NCI-H187 (cell line): Measurements from ENCODE around the gene LINC00237.

ENCODE experiments used
- DNase-seq, 2 experiments: peaks; one replicate each; lab custom pipeline; 2025; lab: John Stamatoyannopoulos, UW

Gene LINC00237

DNA sequence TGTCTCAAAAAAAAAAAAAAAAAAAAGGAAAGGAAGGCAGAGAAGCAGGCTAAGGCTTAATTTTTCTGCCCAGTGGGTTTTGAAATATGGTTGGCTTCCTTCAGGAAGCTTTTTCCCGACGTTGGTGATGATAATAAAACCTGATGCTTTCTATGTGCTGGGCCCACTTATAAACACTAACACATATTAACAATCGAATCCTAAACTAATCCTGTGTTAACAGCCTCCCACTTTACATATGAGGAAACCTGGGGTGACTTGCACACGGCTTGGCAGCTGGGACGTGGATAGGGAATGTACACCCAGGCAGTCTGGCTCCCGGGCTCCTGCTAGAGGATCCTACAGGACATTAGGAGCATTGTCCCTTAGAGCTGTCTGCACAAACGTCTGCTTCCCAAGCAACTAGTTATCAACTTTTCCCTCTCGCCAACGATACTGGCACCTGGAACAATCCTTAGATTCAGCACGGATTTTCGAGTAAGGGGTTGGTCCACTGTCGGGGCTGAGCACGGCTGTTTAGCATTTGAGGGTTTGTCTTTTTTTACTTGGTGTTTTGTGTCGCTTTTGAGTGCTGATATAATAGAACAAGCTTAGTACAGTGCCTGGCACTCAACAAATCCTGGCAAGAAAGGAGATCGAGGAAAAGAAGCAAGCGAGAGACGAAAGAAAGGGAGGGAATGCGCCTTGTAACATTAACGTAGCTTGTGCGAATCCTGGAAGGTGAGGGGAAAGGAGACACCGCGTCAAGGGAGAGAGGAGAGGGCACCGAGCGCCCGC is 19.1 kb upstream of the LINC00237 start:
- DNase-seq: peak in 1 of 2 experiments; percentile 30

DNA sequence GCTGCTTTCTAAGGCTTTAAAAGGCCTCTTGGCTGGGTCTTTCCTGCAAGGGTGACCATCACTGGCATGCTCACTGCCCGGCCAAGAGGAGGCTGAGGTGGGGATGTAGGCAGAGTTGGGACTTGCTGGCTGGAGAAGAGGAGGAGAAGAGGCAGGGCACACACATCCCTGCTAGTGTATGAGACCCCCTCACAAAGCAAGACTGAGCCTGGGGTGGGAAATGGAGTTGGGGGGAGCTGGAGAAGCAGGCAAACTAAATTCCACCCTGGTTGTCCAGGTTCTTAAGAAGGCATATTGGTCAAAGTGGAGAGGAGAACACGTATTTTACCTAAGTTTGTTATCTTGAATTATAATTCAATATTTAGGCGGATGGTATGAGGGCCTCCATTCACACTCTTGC is 18.0 kb upstream of the LINC00237 start:
- no peak for DNase-seq

DNA sequence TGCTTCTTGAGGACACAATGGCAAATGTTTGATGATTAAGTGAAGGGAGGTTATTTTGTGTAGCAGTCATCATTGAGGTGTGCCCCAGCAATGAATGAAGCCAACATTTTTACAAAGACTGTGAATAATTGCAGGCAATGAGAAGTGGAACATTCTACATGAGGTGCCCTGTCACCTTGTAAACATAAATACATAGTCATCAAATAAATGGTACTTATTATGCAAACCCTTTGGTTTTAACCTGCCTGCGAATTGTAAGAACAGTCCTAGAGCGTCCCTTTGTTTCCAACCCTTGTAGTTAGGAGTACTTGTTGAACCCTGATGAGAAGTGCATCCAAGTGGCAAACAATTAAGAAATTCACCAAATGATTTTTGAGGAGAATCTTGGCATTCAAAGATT is 12.6 kb upstream of the LINC00237 start:
- no peak for DNase-seq

DNA sequence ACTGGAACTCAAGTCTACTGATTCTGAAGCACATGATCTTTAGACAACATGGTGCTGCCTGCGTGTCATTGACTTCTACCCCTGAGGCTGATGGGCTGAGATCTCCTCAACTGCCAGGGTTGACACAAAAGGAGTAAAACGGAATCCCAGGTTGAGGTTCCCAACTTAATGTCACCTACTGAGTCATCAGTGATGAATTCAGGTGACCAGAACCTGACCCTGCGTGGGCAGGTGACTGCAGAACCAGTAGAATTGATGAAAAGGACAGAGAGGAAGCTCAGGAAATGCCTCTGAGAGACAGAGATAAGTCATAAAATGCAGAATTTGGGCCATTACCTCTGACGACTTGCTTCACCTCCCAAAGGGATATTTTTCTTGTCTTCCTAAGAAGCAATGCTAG is 12.0 kb upstream of the LINC00237 start:
- DNase-seq: no peak

DNA sequence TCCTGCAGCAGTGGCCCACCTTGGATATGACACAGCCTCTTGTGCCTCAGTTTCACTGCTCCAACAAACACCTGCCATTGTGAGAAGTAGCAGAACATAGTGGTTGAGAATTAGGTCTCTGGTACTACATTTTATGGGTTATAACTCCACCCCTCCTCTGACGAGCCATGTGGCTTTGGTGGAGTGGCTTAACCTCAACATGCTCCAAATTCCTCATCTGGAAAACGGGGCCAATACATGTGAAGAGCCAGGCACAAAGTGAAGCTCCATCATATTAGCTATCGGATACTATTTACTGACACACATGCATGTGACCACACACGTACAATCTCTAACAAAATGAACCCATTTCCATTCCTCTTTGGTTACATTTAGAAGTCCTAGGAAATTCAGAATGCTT is 11.4 kb upstream of the LINC00237 start:
- DNase-seq: no peak

DNA sequence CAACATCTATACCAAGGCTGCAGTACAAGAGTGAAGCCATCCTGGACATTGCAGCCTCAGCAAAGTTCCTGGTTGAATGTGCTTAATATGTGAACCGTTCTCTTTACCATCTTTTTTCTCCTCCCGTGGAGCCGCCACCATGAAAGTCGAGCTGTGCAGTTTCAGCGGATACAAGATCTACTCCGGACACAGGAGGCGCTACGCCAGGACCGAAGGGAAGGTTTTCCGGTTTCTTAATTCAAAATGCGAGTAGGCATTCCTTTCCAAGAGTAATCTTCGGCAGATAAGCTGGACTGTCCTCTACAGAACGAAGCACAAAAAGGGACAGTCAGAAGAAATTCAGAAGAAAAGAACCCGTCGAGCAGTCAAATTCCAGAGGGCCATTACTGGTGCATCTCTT is 8.4 kb upstream of the LINC00237 start:
- DNase-seq: no peak

DNA sequence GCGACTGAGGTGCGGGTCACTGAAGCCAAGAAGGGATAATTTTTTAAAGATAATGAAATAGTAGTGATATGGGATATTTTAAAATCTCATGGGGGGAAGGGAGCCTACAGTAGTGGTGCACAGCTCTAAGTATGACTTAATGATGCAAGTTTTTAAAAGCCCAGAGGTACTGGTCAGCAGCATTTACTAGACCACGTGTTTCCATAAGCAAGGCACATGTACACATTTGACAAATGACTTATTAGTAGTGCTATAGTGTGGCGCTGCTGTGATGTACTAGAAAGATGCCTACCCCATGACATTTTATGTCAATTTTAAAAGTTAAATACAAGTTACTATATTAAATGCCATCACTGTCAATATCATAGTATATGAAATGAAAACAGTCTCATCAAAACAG is 7.5 kb upstream of the LINC00237 start:
- DNase-seq: no peak

DNA sequence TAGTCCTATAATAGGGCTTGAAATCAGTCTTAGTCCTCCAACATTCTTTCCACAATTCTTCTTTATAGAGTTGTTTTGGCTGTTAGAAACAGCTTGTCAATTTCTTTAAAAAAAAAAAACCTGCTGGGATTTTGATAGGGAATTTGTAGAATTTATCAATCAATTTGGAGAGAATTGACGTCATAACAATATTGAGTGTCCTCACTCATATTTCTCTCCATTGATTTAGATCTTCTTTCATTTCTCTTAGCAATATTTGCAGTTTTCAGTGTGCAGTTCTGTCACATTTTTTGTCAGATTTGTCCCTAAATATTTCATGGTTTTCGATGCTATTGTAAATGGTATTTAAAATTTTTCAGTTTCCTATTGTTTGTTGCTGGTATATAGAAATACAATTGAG is 5.3 kb upstream of the LINC00237 start:
- DNase-seq: no peak

DNA sequence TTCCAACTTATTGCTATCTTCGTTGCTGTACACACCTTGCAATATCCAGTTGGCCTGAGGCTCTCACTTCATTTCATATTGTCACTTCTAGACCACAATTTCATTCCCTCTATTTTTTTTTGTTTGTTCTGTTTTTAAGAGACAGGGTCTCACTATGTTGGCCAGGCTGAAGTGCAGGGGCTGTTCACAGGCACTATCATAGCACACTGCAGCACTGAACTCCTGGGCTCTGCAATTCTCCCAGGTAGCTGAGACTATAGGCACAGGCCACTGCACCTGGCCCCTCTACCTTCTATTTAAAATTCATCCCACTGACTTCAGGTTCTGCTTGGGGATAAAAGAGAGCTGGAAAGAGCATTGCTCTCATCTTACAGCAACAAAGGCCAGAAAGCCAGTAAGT is 4.7 kb upstream of the LINC00237 start:
- no peak for DNase-seq

DNA sequence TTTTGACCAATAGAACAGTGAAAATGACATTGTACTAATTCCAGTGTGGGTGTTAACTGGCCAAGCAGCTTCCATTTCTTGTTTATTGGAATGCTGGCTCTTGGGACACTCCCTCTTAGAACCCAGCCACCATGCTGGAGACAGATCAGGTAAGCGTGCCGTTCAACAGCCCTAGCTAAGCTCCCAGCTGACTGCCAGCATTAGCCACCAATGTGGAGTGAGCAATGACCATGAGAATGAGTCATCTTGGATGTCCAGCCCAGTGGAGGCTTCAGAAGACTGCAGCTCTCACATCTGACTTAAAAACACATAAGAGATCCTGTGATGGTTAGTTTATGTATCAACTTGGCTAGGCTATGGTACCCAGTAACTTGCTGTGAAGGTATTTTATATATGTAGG is 3.0 kb upstream of the LINC00237 start:
- no peak for DNase-seq

DNA sequence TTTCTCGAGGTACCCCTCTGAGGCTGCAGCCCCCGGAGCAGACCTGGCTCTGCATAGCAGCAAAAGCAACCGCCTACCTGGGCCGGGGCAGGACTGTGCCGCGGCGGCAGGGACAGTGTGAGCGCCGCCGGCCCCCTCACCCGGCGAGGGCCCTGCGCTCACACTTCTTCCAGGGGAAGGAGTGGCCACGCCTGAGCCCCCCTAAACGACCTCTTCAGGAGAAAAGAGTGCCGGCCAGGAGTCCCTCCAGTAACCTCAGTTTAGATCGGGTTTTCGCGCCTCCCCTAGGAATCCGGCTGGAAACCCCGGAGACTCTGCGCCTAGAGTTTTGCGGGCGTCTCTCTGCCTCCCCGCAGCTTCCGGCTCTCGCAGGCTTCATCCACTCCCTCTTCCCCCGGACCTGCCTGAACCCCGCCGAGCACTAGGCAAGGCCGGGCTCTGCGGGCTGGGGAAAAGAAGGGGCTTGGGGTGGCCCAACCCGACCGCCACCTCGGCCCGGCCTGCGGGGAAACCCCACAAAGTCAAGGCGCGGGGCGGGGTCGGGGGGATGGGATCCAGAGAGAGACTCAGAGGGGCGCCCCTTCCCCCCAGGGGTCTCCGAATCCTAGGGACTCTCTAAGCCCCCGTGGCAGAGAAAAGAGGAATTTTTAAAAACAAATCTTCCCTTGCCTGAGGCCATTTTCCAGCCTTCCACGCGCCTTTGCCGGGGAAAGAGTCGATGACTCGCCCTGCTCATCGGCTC is 558 bp downstream of the LINC00237 start:
- no peak for DNase-seq

DNA sequence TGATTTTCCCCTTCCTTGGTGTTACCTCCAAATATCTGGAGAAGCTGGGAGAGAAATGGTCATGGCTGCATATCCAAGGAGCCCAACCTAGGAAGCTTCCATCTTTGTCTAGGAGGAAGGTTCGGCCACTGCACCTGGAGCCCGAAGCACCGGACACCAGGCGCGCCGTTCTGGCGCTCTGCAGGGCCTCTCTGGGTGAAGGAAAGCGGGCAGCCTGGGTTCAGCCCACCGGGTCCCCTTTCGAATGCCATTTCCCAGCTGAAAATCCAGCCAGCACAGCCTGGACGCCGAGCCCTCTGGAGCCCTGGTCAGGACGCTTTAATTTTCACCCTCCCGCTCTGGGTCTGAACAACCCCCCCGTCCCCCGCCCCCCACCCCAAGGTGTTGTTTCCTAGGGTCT is 1.2 kb downstream of the LINC00237 start:
- DNase-seq: no peak

DNA sequence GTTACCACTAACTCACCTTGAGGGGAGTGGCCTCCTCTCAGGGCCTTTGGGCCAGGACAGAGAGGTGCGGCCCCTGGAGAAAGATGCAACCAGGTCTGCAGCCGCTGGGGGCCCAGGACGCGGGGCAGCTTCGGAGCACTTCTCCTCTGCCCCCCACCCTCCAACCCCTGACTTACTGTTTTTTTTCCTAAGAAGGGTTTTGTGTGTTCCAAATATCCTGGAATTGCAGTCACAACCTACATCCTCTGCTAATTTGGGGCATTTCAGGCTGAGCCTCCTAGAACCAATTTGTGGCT is 1.7 kb downstream of the LINC00237 start:
- DNase-seq: no peak

DNA sequence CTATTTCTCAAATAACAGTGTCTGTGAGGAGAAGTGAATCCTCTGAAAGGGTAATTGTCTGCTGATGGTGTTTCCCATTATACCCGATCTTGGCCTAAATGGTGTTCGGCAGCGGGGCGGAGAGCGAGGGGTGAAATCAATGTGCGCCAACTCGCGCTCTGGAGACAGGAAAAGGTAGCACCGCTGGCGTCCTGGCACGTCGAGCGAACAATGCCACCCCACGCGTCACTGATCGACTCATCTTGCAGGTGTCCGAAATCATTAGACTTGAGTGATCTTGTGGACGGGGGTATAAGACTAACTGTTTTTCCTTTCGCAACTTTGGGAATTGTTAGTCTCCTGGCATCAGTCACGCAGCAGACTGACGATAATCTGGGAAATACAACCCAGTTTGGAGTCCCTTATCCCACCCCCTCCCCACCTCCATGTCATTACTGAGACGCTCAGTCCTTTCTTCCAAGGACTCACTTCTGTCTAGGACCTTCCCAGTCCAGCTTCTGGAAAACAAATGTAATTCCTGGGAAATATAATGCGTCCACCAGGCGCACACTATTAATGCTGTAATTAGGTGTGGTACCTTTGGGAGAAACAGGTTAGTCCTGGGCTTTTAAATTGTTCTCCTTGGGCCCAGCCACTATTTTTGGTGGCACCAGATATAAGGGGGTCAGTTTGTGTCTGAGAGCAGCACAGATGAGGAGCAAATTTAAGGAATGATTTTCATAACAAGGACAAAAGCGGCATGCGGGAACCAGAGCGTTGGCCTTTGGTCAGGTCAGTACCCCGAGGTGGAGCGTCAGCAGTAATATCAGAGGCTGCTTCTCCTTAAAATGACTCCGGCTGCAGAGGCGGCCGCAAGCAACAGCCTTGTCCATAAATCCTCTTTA is 2.3 kb downstream of the LINC00237 start:
- no peak for DNase-seq

DNA sequence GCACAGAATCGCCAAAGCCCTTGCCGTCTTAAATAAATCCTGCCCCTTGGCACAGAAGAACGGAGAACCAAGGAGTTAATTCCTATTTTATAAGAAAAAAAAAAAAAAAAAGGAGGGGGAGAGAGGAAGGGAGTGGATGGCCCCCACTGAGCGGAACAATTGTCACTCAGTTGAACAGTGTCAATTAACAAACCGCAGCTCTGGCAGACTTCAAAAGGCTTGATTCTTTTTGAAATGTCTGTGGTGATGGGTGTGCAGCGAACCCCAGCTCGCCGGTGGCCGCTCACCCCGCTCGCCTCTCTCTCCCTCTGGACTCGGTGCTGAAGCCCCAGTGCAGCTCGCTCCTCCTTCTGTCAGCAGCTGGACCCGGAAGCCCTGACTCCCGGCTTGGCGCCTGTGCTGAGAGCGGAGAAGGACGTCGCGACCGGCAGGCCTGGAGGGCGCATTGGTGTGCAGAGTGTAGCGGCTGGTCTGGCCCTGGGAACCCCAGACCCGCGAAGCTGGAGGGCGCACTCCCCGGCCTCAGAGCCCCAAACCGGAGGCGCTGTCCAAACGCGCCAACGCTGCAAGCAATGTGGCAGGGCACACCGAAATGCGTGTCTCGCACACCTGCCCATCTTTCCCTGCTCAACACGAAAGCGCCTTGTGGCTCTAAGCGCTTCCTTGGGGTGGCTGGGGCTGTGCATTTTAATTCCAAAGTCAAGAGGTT is 3.4 kb downstream of the LINC00237 start:
- no peak for DNase-seq

DNA sequence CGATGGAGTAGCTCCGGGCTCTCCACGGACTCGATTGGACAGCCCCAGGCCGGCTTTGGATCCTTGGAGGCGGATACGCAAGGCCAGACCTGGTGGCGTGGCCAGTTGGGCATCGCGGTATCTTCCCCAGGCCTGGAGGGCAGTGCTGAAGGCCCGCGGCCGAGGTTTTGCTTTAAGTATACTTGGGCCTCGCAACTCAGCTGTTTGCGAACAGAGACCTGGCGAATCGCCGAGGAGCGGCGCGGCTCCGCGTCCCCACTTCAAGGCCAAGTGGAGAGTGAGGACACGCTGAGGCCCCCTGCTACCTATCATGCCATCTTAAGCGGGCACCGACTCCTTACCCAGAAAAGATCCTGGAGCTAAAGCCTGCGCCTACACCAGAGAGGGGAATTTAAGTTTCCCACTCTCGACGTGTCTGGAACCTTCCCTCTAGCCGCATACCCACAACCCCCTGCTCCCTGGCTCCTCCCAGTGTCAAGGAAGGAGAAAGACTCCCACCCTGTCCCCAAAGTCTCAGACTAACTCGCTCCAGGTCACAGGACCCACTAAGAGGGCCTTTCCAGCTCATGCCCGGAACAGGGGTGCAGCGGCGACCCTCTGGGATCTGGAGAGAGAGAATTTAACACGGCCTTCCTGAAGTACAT is 4.1 kb downstream of the LINC00237 start:
- no peak for DNase-seq

DNA sequence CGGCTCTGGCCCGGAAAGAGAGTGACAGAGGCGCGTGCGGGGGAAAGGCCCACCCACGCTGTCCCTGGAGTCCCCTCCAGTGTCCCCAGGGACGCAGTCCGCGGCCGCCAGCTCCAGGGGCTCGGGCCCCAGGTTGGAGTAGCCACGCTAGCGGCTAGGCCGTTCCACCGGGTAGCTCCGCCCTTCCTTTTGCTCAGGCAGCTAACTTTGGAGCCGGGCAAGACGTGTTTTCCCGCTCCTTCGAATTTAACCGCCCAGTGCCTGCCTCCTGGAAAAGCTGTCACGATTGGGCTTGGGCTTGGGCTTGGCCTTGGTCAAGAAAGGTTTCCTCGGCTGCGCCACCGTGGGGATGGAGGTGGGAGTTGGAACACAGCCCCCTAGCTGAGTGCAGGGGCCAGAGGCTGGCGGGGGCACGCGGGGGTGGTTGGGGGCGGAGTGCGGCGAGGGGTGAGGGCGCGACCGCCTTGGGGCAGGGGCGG is 4.7 kb downstream of the LINC00237 start:
- no peak for DNase-seq

DNA sequence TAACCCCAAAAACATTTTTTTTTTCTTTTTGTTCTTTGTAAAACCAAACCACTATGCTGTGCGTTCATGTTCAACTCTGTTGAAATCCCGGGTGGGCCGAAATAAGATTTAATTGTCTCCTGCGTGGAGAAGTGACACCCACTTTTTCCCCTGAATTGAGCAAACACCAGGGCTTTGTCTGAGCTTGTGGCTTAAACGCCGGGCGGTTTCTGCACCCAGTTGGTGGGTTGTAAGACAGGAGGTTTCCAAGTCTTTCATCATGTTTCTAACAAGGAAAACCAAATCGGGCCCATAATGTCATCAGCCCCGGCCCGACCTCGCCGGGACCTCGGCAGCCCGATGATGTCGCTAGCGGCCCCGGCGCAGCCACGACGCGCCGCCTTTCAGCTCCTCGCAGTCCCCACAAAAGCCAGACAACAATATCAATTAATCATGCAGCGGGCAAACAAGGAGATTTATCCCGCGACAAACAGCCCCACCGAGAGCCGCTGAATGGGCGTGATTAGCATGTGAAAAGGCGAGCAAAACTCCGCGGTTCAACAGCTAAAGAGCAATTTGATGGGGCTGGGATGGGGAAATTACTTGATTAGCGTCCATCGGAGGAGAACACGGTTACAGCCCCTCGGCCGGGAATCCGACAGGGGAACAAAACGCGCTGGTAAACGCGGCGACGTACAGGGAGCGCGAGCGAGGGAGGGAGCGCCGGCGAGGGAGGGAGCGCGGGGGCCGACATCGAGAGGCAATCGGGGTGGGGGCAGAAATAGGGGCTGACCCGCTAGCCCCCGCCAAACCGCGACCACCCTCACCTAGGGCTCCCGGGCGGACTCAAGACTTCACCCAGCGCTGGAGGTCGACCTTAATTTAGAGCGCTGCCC is 5.3 kb downstream of the LINC00237 start:
- peak in 1 of 2 experiments; percentile 3 for DNase-seq

DNA sequence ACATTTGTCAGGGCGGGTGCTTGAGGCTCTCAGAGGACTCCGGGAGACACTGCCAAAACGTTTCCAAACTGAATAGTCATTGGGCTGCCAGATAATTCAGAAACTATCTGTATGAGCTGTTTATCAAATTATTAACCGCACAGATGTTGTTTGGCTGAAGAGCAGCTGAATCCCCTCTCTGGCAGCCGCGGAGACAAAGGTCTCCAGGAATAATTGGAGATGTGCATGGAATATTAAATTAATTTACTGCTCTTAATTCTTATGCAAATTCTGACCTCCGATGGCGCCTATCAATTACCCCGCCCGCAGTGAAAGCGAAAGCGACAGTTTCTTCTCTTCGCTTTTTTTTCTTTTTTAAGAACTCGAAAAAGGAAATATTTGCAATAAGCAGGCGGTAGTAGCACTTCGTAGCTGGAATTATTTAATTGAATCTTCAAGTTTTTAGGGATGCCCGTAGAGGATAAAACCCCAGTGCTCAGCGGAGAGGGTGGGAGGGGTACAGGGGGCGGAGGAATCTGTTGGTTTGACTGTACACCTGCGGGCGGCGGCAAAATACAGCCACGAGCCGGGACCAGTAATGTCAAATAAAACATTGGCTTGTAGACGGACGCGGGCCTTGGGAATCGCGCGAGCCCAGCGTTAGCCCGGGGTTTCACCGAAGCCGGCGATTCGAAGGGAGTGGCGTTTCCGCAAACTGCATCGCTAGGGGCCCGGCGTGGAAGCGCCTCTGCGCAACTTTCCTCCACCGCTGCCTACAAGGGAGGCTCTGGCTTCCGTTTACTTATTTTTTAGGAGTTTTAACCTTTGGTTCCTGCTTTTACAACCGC is 6.2 kb downstream of the LINC00237 start:
- no peak for DNase-seq
